SIG-M5 treated with dmso at 0.1 percent for 504 hours (cell line): ENCODE measurements around the gene TC2N.
A peak's percentile ranks its signal among the peaks of the same experiment; 100 is the strongest.
"Not testable (repeated sequence)": the region's sequence is repeated elsewhere in the genome, so short reads cannot be mapped to it uniquely, and the experiment has no call there.

Source experiments
- DNase-seq: peaks from one replicate; lab custom pipeline; 2025; ENCODE audit not compliant: unreplicated experiment; lab: John Stamatoyannopoulos, UW

The TC2N gene

DNA sequence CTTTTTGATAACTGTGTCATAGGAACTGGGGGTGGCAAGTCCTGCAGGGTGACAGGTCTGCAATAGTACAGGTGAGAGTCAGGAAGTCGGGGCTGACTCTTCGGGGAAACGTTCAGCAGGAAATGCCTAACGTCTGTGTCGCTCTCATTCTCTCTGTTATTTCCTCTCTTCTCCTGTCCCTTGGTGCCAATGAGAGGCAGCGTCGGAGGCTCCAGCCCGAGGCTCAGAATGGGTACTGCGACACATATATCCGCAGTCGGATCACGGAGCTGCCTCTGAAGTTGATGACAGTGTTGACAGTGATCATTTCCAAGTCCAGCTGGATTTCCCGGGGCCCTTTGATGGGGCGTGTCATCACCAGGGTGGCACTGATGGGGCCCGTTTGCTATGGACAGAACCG, 2.7 kb upstream of the TC2N start:
- no peak for DNase-seq

DNA sequence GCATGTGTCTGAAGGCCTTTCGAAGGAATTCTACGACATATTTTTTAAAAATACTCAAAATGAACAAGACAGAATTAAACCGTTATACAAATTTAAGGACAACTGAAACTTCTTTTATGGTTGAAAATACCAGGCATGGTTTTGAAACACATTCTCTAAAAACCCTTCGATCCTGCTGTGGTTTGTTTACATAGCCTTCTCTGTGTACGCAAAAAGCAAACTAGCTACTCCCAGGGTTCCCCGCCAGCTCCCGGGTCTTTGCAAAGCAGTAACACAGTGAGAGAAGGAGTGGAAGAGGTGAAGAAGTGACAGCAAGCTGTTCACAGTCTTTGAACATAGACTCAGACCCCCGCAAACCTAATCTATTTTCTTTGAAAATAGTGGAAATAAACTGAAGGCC, 2.2 kb upstream of the TC2N start:
- no peak for DNase-seq

DNA sequence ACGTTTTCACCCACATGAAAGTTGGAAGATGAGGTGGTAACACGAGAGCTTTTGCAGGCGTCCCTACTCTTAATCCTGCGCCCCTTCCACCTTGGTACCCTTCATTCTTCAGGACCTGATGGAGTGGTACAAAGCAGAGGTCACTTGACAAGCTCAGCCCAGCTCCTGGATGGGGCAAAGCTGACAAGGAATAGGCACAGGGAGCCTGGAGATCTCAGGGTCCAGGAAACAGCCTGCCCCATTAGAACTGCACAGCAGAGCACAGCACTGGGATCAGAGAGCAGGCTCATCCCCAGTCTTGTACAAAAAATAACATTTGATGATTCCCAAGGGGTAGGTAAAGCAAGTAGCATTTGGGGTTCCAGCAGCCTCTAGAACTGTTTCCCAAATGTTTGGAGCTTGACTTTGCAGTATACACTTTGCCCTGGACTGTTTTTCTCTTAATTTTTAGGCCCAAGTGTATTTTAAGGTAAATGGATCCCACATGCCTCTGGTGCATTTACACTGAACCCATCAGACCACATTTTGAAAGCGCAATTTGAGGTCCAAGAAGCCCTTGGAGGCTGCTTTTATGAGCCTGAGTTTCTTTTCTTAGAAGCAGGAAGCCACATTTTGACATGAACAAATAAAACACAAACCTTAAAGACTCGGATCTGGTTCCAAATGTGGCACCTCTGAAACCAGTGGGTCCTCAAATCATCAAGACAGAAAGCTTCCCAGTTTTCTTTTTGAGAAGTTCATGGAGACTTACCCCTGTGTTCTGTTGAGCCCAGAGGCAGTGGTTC, 633 bp downstream of the TC2N start:
- DNase-seq: no peak

DNA sequence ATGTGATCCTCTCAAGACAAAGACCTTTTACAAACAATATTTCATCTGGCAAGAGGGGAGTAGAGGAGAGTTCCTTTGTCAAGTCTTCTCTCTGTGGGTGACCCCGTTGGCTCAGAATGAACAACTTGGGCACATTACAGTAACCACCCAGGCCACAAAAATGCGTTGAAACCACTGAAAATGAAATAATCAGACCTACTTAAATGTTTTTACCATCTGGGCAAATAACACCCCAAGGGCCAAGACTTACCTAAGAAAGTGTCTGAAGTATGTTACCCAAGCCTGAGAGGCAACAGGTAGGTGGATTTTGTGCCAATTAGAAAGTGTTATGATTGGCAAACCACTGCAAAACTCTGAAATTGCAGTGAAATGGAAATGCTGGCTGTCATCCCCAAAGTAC, 1.3 kb downstream of the TC2N start:
- no peak for DNase-seq

DNA sequence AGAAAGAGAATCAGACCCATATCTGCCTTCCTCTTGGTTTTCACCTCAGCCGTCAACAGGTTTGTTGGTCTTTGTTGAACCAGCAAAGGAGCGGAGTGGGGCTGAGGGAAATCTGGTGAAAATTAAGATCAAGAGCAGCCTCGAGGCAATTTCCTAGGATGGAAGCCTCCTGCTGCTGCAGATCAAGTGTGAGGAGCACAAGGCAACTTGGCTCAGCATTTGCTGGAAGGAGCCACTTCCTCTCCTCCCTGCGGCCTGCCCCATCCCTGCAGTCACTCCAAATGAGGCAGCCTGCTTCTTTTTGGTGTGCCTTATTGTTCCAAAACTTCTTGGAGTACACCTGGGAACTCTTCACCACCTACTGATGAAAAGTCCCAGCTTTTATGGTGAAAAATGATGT, 4.9 kb downstream of the TC2N start:
- no peak for DNase-seq

DNA sequence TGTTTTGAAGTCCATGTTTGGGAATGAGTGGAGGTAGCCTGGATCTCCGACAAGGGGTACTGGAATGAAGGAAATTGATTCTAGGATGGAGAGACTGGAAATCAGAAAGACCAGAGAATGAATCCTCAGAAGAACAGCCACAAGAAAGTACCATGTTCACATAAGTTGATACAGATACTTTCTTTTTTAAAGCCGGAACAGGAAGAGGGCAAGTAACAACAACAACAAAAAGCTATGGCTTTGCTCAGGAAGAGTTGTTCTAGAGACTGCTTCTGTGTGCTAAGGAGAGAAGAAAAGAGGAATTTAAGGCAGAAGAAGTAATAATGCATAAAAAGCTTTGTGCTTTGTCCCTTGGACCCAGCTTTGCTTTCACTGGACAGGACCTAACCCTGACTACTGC, 6.2 kb downstream of the TC2N start:
- no peak for DNase-seq

DNA sequence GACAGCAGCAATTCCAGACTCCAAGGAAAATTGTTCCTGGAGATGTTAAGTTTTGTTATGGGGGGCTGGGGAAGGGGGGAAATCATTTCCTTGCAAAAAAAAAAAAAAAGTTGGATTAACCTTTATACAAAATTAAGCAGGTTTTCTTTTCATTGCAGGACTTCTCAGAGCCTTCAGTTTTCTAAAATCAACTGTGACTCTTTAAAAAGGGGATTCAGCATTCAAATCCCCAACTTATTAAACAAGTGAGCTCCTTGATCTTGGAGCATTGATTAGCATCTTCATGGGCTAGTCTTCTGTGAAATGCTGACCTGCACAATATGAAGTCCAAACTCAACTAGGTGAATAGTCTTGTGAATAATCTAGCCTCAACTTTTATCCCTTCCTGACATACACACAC, 7.1 kb downstream of the TC2N start:
- no peak for DNase-seq

DNA sequence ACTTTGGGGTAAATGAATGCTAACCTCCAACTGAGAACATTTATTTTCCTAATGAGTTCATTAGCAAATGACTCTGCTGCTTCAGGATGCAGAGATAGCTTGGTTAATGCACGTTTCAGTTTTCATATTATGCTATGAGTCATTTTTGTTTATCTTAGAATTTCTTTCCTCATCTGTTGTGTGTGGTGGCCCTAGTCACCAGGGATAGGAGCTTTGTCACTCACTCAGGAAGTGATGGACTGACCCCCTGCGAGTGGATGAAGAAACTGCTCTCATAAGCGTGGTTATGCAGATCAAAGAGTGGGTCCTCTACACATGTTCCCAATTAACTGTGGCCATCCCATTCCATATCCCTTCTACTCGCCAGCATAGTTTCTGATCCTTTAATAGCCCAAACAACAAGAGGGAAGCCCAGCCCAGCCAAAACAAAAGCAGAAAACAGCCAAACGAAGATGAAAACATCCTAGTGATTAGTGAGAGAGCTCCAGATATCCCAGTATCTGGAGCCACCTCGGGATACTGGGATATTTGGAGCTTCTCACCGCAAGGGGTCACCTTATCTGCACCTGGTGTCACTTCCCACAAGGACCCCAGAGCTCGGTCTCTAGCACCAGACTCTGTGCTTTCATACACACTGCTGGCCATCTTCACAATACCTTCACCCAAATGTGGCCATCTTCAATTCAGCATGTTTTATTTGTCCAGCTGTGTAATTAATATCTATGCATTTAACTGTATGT, 8.6 kb downstream of the TC2N start:
- DNase-seq: peak; percentile 51

DNA sequence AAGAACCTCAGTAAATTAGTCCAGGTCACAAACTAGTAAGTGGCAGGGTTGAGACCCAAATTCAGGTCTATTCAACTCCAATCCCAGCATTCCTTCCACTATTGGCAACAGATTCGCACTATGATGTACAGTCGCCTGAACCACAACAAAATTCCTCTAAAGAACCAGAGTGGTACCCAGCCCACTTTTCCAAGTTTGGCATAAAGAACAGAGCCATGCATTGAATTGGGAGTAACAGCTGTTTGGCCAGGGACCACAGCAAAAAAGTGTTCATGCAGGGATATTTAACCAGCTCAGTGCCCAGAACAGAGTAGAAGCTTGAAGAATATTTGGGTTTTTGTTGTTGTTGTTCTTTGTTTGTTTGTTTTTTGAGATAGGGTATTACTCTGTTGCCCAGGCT, 9.7 kb downstream of the TC2N start:
- DNase-seq: no peak

DNA sequence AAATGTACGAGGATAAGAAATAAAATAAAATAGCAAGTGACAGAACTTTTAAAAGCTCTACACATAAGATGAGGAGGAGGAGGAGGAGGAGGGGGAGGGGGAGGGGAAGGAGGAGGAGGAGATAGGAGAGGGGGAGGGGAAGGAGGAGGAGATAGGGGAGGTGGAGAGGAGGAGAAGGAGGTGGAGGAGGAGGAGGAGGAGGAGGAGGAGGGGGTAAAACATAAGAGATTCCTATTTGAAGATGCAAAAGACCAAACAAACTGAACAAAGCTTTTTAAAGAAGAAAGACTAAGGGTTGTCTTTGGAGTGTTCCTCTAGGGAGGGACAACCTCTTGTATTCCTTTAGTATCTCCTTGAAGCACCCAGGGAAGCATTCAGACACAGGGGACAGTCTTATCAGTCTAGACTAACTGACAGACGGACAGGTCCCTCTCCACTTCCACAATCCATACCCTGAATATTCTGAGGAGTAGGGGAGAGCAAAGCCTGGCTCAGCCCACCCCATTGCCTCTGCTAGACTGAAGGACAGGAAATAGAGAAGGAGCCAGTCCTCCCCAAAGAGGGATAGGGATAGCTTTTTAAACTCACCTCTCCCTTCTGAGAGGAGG, 12.9 kb downstream of the TC2N start:
- DNase-seq: no peak

DNA sequence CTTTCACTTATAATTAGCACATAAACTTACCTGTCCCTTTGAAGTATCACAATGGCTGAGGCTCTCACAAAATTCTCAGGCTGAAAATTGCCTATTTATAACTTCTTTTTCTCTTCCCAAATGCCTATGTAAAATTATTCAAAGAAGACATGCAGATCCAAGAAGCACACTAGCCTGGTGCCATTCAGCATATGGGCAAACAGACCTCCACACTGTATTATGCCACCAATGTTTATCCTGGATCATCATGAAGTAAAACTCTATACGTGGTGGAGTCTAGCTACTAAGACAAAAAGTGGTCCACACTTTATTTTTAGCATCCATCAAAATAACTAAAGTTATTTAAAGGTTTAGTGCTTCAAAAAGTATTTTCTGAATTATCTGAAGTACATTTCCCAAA, 15.8 kb downstream of the TC2N start:
- no peak for DNase-seq

DNA sequence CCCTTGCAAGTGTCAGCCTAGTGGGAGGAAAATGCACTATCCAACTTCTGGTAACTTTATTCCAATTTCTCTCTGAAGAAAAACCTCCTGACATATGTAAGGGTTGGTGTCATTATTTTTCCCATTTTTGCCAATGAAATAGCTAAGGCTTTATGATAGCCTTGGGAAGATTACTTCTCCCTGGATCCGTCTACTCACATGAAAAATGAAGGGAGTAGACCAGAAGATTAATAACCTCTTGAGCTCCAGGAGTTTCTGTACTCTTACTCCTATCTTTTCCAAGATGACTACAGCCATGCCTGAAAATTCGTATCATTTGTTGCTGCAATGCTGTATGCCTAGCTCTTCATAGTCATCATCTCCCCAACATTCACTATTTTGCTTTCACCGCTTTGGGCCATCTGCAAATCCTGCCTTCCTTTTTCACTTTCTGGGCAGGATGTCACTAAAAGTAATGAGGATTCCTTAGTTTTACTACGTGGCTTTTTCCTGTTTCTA, 18.8 kb downstream of the TC2N start:
- DNase-seq: no peak

DNA sequence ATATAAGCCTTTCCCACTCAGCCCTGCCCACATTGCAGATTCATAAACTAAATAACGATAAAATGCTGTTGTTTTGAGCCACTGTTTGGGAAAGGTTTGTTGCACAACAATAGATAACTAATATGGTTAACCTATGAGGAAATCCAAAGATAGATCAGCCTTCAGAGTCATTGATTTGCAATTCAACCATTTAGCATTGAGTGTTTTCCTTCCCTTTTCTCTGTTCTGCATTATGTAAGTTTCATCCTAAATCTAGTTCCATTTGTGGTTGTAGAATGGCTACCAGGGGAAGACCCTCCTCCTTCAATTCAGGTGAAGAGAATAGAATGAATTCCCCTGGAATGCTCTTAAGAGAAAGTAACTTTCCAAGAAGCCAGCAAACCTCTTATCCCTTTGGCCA, 19.6 kb downstream of the TC2N start:
- no peak for DNase-seq

DNA sequence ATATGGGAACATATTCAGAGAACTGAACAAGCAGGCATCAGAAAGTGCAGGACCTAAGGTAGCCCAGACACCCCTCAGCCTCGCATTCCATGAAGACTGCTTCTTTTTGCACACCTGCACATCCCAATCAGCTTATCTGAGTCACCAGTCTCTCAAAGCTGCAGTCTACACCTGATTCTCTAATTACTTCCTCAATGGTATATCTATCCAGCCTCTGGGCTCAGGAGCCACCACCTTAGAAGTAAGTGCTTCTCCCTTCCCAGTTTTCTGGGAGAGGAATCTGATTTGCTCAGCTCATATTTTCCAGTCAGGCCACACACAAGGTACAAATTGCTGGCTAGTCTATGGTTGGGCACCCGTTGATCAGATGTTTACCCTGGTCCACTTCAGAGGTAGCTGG, 21.7 kb downstream of the TC2N start:
- no peak for DNase-seq

DNA sequence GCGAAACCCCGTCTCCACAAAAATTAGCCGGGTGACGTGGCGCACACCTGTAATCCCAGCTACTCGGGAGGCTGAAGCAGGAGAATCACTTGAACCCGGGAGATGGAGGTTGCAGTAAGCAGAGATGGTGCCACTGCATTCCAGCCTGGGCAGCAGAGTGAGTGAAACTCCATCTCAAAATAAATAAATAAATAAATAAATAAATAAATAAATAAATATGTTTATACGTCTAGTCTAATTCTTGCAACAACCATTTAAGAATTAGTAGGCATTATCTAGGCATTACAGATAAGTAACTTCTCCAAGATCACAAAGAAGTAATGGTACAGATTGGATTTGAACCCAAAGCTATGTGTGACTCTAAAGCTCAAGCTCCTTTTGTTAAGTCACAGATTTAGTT, 22.3 kb downstream of the TC2N start:
- not testable (repeated sequence) for DNase-seq

DNA sequence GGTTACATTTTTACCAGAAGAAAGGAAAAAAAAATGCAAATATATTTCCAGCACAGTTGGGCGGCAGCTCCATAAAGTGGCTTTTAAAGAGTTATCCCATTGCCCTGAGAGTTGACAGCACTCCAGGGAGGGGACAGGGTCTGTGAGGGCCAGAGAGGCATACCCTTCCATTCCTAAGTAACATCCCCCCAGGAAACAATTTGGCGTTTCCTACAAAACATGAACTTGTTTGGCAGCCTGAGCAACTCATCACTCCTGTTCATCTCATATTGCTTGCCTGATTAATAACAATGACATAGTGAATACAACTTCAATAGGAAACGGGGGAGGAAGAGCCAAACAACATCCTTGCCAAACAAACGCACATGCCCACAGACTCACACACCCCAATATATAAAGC, 23.3 kb downstream of the TC2N start:
- DNase-seq: no peak

DNA sequence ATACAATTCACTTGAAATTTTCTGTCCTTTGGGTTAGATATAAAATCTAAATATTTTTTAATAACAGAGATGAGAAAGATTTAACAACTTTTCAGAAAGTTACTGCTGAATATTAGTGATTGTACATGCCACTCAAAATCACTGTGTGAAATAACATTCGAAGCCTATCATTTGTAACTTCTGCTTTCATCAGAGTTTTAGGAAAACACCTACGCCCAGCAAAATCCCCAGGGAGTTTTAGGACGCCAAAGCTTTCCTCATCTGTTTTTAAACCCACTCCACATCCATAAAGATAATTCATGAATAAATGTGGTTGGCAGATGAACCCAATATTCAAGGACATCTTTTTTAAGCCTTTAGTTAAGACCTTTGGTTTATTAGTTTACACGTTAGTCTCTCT, 23.9 kb downstream of the TC2N start:
- DNase-seq: no peak

DNA sequence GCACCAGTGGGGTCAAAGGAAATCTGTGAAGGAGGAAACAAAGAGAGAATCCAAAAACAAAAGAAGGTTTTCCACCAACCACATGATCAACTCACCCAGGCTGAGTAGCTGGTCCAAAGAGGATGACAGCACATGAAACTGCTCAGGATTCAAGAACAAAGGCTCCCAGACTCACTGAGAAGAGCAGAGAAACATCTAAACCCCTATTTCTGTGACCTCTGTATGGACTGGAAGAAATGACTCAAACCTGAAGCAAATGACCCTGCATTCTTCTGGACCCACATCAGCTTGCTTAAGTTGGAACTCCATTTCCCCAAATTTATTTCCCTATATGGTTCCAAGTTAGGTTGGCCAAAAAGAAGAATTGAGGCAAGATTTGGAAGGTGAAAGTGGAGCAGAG, 26.3 kb downstream of the TC2N start:
- no peak for DNase-seq

DNA sequence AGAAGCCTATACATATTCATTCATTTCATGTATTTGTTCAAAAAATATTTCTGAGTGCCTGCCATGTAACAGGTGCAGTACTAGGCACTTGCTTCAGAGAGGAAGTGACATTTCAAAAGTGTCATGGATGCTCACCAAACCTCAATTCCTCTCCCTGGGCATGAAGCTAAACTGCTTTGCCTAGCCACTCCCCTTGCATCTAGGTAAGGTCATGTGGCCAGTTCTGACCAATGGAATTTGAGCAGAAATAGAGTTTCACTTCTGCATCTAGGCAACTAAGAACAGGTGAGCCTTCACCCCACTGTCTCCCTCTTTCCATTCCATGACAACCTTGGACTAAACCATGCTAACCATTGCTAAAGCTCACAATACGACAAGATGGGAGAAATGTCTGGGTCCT, 27.6 kb downstream of the TC2N start:
- DNase-seq: no peak

DNA sequence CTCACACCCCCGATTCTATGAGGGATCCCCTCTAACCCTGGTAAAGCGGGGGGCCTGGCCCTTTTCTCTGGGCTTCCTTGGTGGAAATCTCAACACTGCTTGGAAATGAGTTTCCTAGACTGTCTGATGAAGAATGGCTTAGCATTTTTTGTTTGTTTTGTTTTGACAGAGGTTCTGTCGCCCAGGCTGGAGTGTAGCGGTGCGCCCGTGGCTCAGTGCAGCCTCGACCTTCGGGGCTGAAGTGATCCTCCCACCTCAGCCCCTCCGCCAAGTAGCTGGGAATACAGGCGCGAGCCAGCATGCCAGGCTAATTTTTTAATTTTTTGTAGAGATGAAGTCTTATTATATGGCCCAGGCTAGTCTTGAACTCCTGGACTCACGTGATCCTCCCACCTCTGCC, 30.3 kb downstream of the TC2N start:
- no peak for DNase-seq

DNA sequence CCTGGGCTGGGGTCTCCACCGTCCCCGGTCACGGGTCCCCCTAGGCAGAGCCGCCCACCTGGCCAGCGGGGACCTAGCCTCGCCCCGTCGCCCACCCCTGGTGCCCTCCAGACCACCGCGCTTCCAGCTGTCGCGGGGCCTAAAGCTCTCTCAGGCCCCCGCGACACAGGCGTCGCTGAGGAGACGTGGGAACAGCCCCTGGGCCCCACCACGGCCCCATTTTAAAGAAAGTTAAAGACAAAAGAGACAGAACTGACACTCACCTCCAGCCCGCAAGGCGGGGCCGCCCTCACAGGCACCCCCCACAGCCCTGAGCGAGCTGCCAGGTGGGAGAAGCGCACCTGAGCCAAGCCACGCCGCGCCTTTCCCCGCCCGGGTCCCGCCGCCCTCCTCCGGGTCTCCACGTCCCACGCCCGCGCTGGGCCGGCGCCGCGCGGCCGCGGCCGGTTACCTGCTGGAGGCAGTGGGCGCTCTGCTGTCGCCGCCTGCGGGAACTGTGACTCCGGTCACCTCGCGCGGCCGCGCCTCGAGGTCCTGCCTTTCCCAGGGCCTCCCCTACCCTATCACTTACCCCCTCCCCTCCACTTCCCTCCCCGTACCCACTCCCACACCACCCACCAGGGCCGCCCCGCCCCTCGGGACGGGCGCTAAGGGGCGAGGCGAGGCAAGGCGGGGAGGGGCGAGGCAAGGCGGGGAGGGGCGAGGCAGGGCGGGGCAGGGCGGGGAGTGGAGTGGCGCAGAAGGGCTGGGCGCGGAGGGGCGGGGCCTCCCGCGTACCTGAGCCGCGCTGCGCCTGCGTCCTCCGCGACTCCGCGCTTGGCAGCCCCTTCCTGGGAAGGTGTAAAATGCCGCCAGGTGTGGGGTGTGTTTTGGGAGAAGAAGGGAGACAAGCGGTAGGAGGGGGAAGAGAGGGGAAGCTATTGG, 31.2 kb downstream of the TC2N start:
- peak; percentile 41 for DNase-seq
